OCI-LY7 (cell line): Measurements from ENCODE around the gene MTG1. TPM values are rescaled to one million over a fixed set of nuclear protein-coding genes. Genes with fewer than 3 reads are reported as not detected.
"Not testable (repeated sequence)": the region's sequence is repeated elsewhere in the genome, so short reads cannot be mapped to it uniquely, and the experiment has no call there.

Experiments used
- BruUV-seq: library from RNA; stranded (reverse); fragments of 400-500 nt; replicated peaks from 2 replicates; lab custom pipeline; 2021; lab: Mats Ljungman, UMichigan
- CTCF ChIA-PET: fragments of 300-600 bp; sonication (Branson Sonifier 250); formaldehyde crosslinking; loops from one replicate; lab custom pipeline; 2022; ENCODE audit warnings: antibody characterized with exemption; ENCODE audit not compliant: unreplicated experiment; lab: Charles Lee
- POLR2A ChIA-PET: fragments of 300-600 bp; sonication (Branson Sonifier 250); formaldehyde crosslinking; loops from one replicate; lab custom pipeline; 2022; ENCODE audit warnings: antibody characterized with exemption; lab: Charles Lee
- DNase-seq: peaks from one replicate; pipeline ENCODE4 v3.0.0-alpha.2; 2015; ENCODE audit warnings: low spot score
- H2AFZ ChIP-seq: fragments of 200-600 bp; sonication (generic), shearing (Covaris generic); 2 replicates; pipeline ENCODE4 v1.6.1; 2014; ENCODE audit warnings: mild to moderate bottlenecking, antibody characterized with exemption, low read length, moderate library complexity
- H3K27ac ChIP-seq: fragments of 200-600 bp; sonication (generic); 2 replicates; pipeline ENCODE4 v1.5.1; 2014; ENCODE audit warnings: mixed run types, low read depth, mild to moderate bottlenecking, moderate library complexity, low read length, inconsistent platforms; ENCODE audit not compliant: poor library complexity, severe bottlenecking
- H3K36me3 ChIP-seq: fragments of 200-600 bp; sonication (generic); 2 replicates; pipeline ENCODE4 v1.6.1; 2014; ENCODE audit warnings: mild to moderate bottlenecking, antibody characterized with exemption, low read length, moderate library complexity, mixed read lengths; ENCODE audit not compliant: insufficient read depth
- H3K4me1 ChIP-seq: fragments of 200-600 bp; sonication (generic); 2 replicates; pipeline ENCODE4 v1.5.1; 2014; ENCODE audit warnings: mild to moderate bottlenecking, low read length; ENCODE audit not compliant: insufficient read depth, poor library complexity, severe bottlenecking
- H3K4me2 ChIP-seq: fragments of 200-600 bp; sonication (generic); 2 replicates; pipeline ENCODE4 v1.6.1; 2014; ENCODE audit warnings: mild to moderate bottlenecking, low read length
- H3K4me3 ChIP-seq: fragments of 200-600 bp; sonication (generic); 2 replicates; pipeline ENCODE4 v1.5.1; 2014; ENCODE audit warnings: mild to moderate bottlenecking, low read depth, low read length; ENCODE audit not compliant: poor library complexity, severe bottlenecking
- H3K79me2 ChIP-seq: fragments of 200-600 bp; sonication (generic); 2 replicates; pipeline ENCODE4 v1.6.1; 2016; ENCODE audit warnings: low read depth, mild to moderate bottlenecking, low read length, moderate library complexity, mixed read lengths; ENCODE audit not compliant: insufficient read depth
- H3K9me2 ChIP-seq: fragments of 200-600 bp; sonication (generic); 2 replicates; pipeline ENCODE4 v1.6.1; 2016; ENCODE audit warnings: mild to moderate bottlenecking, low read length, mixed read lengths; ENCODE audit not compliant: insufficient read depth
- H3K9me3 ChIP-seq: fragments of 200-600 bp; sonication (generic); 2 replicates; pipeline ENCODE4 v1.6.1; 2014; ENCODE audit warnings: mild to moderate bottlenecking, mixed run types, low read length, mixed read lengths
- H4K20me1 ChIP-seq: fragments of 200-600 bp; sonication (generic); 2 replicates; pipeline ENCODE4 v1.6.1; 2014; ENCODE audit warnings: mild to moderate bottlenecking, antibody characterized with exemption, low read length, moderate library complexity, mixed read lengths; ENCODE audit not compliant: insufficient read depth
- CTCF ChIP-seq: fragments of 200-600 bp; sonication (generic); conservative IDR thresholded peaks from 2 replicates; pipeline ENCODE4 v1.5.1; 2014; ENCODE audit warnings: mild to moderate bottlenecking, antibody characterized with exemption, low read length, moderate library complexity, mixed read lengths
- EZH2phosphoT487 ChIP-seq: fragments of 200-600 bp; sonication (generic); IDR thresholded peaks from 2 replicates; pipeline ENCODE4 v1.6.1; 2018; ENCODE audit warnings: low read depth, borderline replicate concordance, mild to moderate bottlenecking, mixed run types, antibody characterized with exemption, low read length, moderate library complexity, mixed read lengths
- intact Hi-C: fragments of 100-400 bp; cut with micrococcal nuclease; formaldehyde crosslinking; loops from one replicate; pipeline ENCODE4 v1.10.0; 2022; ENCODE audit not compliant: unreplicated experiment
- total RNA-seq, 2 experiments: library from RNA; depleted of rRNA in 1 of 2; stranded (reverse); fragments of >200 nt in 1 of 2; shearing (Covaris generic) in 1 of 2; gene quantifications; 2 replicates each; pipeline ENCODE4 v1.2.3, GENCODE V29; 2014 to 2022

The MTG1 gene
- total RNA-seq, 2 experiments from 2014 or later, result 85.6 to 101 TPM

DNA sequence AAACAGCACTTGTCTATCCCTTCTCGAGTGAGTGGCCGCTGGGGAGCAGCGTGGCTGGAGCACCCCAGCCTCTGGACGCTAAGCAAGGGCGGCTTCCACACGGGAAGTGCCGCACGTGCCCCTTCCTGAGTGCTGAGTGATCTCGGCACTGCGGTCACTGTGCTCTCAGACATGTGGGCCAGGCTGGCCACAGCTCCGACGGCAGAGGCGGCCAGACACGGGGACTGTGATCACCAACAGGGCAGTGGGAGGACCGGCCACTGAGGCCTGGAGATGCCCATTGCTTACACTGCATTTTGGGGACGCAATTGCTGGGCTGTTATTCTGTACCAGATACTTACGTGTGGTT, 27.9 kb upstream of the MTG1 start:
- no peak for TF ChIP-seq EZH2phosphoT487
- no peak for TF ChIP-seq CTCF
- intact Hi-C loops, result no loop called here
- Histone ChIP-seq H3K79me2 (no peaks in the 10 kb centered on the region), H3K4me2 (no peak overlapping the region), H3K36me3 (peaks cover 27% of the 10 kb centered on the region), H3K9me3 (no peaks in the 10 kb centered on the region), H3K4me1 (no peaks in the 10 kb centered on the region), H3K4me3 (no peak overlapping the region), H2AFZ (no peak overlapping the region), H4K20me1 (no peaks in the 10 kb centered on the region), H3K27ac (no peak overlapping the region), H3K9me2 (no peaks in the 10 kb centered on the region)
- POLR2A ChIA-PET, result no interaction called here
- CTCF ChIA-PET, result no interaction called here
- DNase-seq, result no peak
- BruUV-seq, result no TSS peak

DNA sequence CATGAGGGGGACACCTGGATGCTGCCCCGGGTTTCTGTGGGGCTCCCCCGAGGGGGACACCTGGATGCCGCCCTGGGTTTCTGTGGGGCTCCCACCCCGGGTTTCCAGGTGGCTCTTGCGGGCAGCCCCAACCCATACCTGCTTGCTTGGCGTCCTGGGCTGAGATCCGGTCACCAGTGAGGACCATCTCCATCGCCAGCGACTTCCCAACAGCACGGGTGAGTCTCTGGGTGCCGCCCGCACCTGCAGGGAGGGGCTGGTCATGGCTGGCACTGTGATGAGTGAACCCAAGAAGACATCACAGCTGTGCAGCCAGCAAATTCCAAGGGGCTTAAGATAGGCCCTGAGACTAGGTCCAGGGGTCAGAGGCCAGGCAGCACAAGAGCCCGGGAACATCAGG, 27.2 kb upstream of the MTG1 start:
- peaks cover 27% of the 10 kb centered on the region for H3K36me3 ChIP-seq
- POLR2A ChIA-PET, result no interaction called here
- no peaks in the 10 kb centered on the region for H3K9me3 ChIP-seq
- peaks cover under 1% of the 10 kb centered on the region for H3K4me1 ChIP-seq
- H3K79me2 ChIP-seq, result no peaks in the 10 kb centered on the region
- H3K9me2 ChIP-seq, result no peaks in the 10 kb centered on the region
- no peak overlapping the region for H3K27ac ChIP-seq
- intact Hi-C loops, result no loop called here
- TF ChIP-seq EZH2phosphoT487 (no peak), CTCF (no peak)
- no peak overlapping the region for H2AFZ ChIP-seq
- no TSS peak for BruUV-seq
- CTCF ChIA-PET, result no interaction called here
- H4K20me1 ChIP-seq, result no peaks in the 10 kb centered on the region
- H3K4me2 ChIP-seq, result no peak overlapping the region
- H3K4me3 ChIP-seq, result no peak overlapping the region
- DNase-seq, result no peak

DNA sequence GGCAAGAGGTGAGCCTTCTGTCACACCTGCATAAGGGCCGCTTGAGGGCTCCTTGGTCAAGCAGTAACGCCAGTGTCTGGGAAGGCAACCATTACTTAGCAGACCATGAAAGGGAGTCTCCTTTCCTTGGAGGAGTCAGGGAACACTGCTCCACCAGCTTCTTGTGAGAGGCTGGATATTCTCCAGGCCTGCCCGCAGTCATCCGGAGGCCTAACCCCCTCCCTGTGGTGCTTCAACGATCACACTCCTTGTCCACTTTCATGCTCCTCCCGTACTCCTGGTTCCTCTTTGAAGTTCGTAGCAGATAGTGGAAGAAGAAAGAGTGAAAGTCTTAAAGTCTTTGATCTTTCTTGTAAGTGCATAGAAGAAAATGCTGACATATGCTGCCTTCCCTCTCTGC, 26.5 kb upstream of the MTG1 start:
- H3K4me2 ChIP-seq, H3K79me2 ChIP-seq, H3K4me3 ChIP-seq, DNase-seq, intact Hi-C loops, H3K9me2 ChIP-seq, H3K4me1 ChIP-seq, POLR2A ChIA-PET, H2AFZ ChIP-seq, H3K9me3 ChIP-seq, CTCF ChIA-PET, H4K20me1 ChIP-seq, BruUV-seq, H3K27ac ChIP-seq: not testable (repeated sequence)
- H3K36me3 ChIP-seq, result peaks cover 25% of the 10 kb centered on the region
